A549 treated with AZD9567 at 1 μM for 4 hours (cell line): Measurements from ENCODE around the gene PRRT2. TPM values are rescaled to one million over a fixed set of nuclear protein-coding genes. Genes with fewer than 3 reads are reported as not detected.

ENCODE experiments used
- total RNA-seq: library from RNA; stranded (reverse); fragments of 200-300 nt; extraction: Qiagen RNA extraction; gene quantifications from 5 replicates; pipeline ENCODE4 v1.2.3, GENCODE V29; 2022; ENCODE audit not compliant: insufficient read depth

PRRT2 gene
- total RNA-seq = 0.22 to 0.35 TPM (median 0.34 TPM) in 4 of 5 replicates, not detected in the other

GRCh38 chr16:29811896-29812665 is at the start of gene PRRT2:
TSS of gene PRRT2 (plus strand) at chr16:29812193. CDS start at chr16:29813055, 862 bp downstream.

GRCh38 chr16:29777576-29778350 is 34.2 kb upstream of the PRRT2 start, which contains the start of gene ZG16:
TSS of gene ZG16 (plus strand) at chr16:29778256. CDS start at chr16:29779267, 1,011 bp downstream.

GRCh38 chr16:29790183-29790948 is 21.6 kb upstream of the PRRT2 start, which contains the start of gene KIF22:
TSS of gene KIF22 (plus strand) at chr16:29790751. CDS start at chr16:29790760, 9 bp downstream.

GRCh38 chr16:29806099-29806579 is 5.9 kb upstream of the PRRT2 start, which contains the start of gene MAZ:
TSS of gene MAZ (plus strand) at chr16:29806529. CDS start at chr16:29806702, 173 bp downstream.

GRCh38 chr16:29815793-29816693 is 4.0 kb downstream of the PRRT2 start, which contains the start of gene PAGR1:
TSS of gene PAGR1 (plus strand) at chr16:29816152. CDS start at chr16:29816526, 374 bp downstream.

GRCh38 chr16:29820271-29820701 is 8.3 kb downstream of the PRRT2 start, which contains the start of gene MVP:
TSS of gene MVP (plus strand) at chr16:29820462. CDS start at chr16:29830550, 10,088 bp downstream.

GRCh38 chr16:29862884-29863668 is 51.1 kb downstream of the PRRT2 start, which contains the start of gene CDIPT:
TSS of gene CDIPT (minus strand) at chr16:29863226. CDS start at chr16:29862857, 369 bp downstream.

Other genes starting within 250 kb of the PRRT2 start
- 0.05 TPM in 1 of 5 replicates, not detected in the others for gene SPN, start 148.9 kb upstream of the PRRT2 start, total RNA-seq
- gene QPRT, start 133.0 kb upstream of the PRRT2 start, total RNA-seq = 0.59 to 1.3 TPM (median 1.1 TPM) in 4 of 5 replicates, not detected in the other
- not detected in 5 replicates for gene C16orf54, start 66.2 kb upstream of the PRRT2 start, total RNA-seq
- gene ZG16, start 33.9 kb upstream of the PRRT2 start, total RNA-seq = not detected in 5 replicates
- gene KIF22, start 21.4 kb upstream of the PRRT2 start, total RNA-seq = 71.5 to 95.7 TPM (median 89.0 TPM) in 5 replicates
- gene MAZ, start 5.7 kb upstream of the PRRT2 start, total RNA-seq = 133 to 159 TPM (median 151 TPM) in 5 replicates
- 27.3 to 42.4 TPM (median 38.8 TPM) in 5 replicates for gene PAGR1, start 4.0 kb downstream of the PRRT2 start, total RNA-seq
- gene MVP, start 8.3 kb downstream of the PRRT2 start, total RNA-seq = 98.8 to 137 TPM (median 127 TPM) in 5 replicates
- gene CDIPT, start 51.0 kb downstream of the PRRT2 start, total RNA-seq = 57.2 to 95.0 TPM (median 91.4 TPM) in 5 replicates
- gene SEZ6L2, start 87.4 kb downstream of the PRRT2 start, total RNA-seq = 15.8 to 21.0 TPM (median 20.6 TPM) in 5 replicates
- 19.5 to 28.6 TPM (median 23.6 TPM) in 5 replicates for gene ASPHD1, start 88.3 kb downstream of the PRRT2 start, total RNA-seq
- 13.2 to 21.3 TPM (median 20.2 TPM) in 5 replicates for gene KCTD13, start 114.0 kb downstream of the PRRT2 start, total RNA-seq
- gene TMEM219, start 149.9 kb downstream of the PRRT2 start, total RNA-seq = 80.6 to 98.0 TPM (median 93.6 TPM) in 5 replicates
- 23.1 to 35.4 TPM (median 34.5 TPM) in 5 replicates for gene TAOK2, start 161.7 kb downstream of the PRRT2 start, total RNA-seq
- 12.8 to 15.6 TPM (median 14.2 TPM) in 5 replicates for gene HIRIP3, start 183.4 kb downstream of the PRRT2 start, total RNA-seq
- 87.3 to 104 TPM (median 98.6 TPM) in 5 replicates for gene INO80E, start 184.0 kb downstream of the PRRT2 start, total RNA-seq
- 1.8 to 2.3 TPM (median 2.2 TPM) in 4 of 5 replicates, not detected in the other for gene DOC2A, start 198.8 kb downstream of the PRRT2 start, total RNA-seq
- not detected in 5 replicates for gene C16orf92, start 211.0 kb downstream of the PRRT2 start, total RNA-seq
- 0.25 to 0.43 TPM (median 0.38 TPM) in 4 of 5 replicates, not detected in the other for gene TLCD3B, start 219.1 kb downstream of the PRRT2 start, total RNA-seq